HL-60 (cell line): ENCODE data around the gene GRIN3A.

Source experiments
- CTCF ChIP-seq: IDR thresholded peaks from one replicate; pipeline ENCODE4 v1.5.1; 2011; ENCODE audit warnings: low read length, control low read depth, inconsistent platforms; ENCODE audit not compliant: insufficient read depth
- POLR2AphosphoS5 ChIP-seq: IDR thresholded peaks from 2 replicates; pipeline ENCODE4 v1.6.1; 2012; ENCODE audit warnings: low read depth

GRCh38 chr9:101674165-101674564 lies 64.3 kb downstream of the GRIN3A start:
- TF ChIP-seq CTCF, result no peak
- no peak for TF ChIP-seq POLR2AphosphoS5
